Fibroblast of skin of left biceps (primary cell): Measurements from ENCODE around the gene NKX2-3.

Source experiments
- DNase-seq, 2 experiments: peaks; one replicate each; pipeline ENCODE4 v3.0.0-alpha.2; 2013; ENCODE audit warnings: low read depth in 2 of 2

Gene NKX2-3

GRCh38 chr10:99526861-99527504 lies 5.8 kb upstream of the NKX2-3 start:
- no peak for DNase-seq

GRCh38 chr10:99527526-99528493 lies 4.9 kb upstream of the NKX2-3 start:
- DNase-seq, result no peak

GRCh38 chr10:99528494-99529441 lies 4.0 kb upstream of the NKX2-3 start:
- DNase-seq, result no peak

- DNase-seq, result no peak
Observed at GRCh38 chr10:99529591-99530107, 3.1 kb upstream of the NKX2-3 start.

- no peak for DNase-seq
Observed at GRCh38 chr10:99530108-99531025, 2.4 kb upstream of the NKX2-3 start.

- DNase-seq, result no peak
Observed at GRCh38 chr10:99531026-99531695, 1.6 kb upstream of the NKX2-3 start.

GRCh38 chr10:99531696-99532593 lies 797 bp upstream of the NKX2-3 start:
- DNase-seq, result no peak

- DNase-seq, result no peak
Observed at GRCh38 chr10:99533496-99534449, 1.0 kb downstream of the NKX2-3 start.

GRCh38 chr10:99534450-99534938 lies 1.8 kb downstream of the NKX2-3 start:
- DNase-seq, result no peak

GRCh38 chr10:99534939-99535763 lies 2.4 kb downstream of the NKX2-3 start:
- no peak for DNase-seq

GRCh38 chr10:99535764-99536337 lies 3.1 kb downstream of the NKX2-3 start:
- no peak for DNase-seq

GRCh38 chr10:99536338-99537085 lies 3.8 kb downstream of the NKX2-3 start:
- DNase-seq, result no peak

GRCh38 chr10:99537086-99537988 lies 4.6 kb downstream of the NKX2-3 start:
- DNase-seq, result no peak
